IMR-90 (cell line): ENCODE results near the gene ZNF282. TPM values are rescaled to one million over a fixed set of nuclear protein-coding genes. Genes with fewer than 3 reads are reported as not detected.

Experiments used
- ATAC-seq: fragments of 200-7000 bp; cut with Tn5 transposase; 2 replicates; pipeline ENCODE4 v1.9.1; 2020; ENCODE audit warnings: low read depth, mild to moderate bottlenecking, moderate library complexity
- BruUV-seq: library from RNA; stranded (reverse); fragments of 400-500 nt; replicated peaks from 2 replicates; lab custom pipeline; 2021; lab: Mats Ljungman, UMichigan
- CTCF ChIA-PET: fragments of 300-600 bp; formaldehyde crosslinking; extraction: SDS; loops from one replicate; lab custom pipeline; 2021; ENCODE audit warnings: antibody characterized with exemption; lab: Yijun Ruan, JAX
- POLR2A ChIA-PET: fragments of 300-600 bp; sonication (Branson Sonifier 250); formaldehyde crosslinking; loops from one replicate; lab custom pipeline; 2022; ENCODE audit warnings: antibody characterized with exemption; ENCODE audit not compliant: unreplicated experiment; lab: Charles Lee
- DNase-seq: peaks from one replicate; pipeline ENCODE4 v3.0.0; 2013
- H2AFZ ChIP-seq: replicated peaks from 2 replicates; pipeline ENCODE3; 2013; ENCODE audit warnings: low read length, mild to moderate bottlenecking; ENCODE audit not compliant: poor library complexity
- H2AK5ac ChIP-seq: 2 replicates; pipeline ENCODE4 v1.6.1; 2013; ENCODE audit warnings: low read depth, low read length, inconsistent platforms
- H2AK9ac ChIP-seq: replicated peaks from 2 replicates; pipeline ENCODE3; 2013; ENCODE audit warnings: mild to moderate bottlenecking, low read depth, low read length, moderate library complexity; ENCODE audit not compliant: poor library complexity
- H2BK120ac ChIP-seq: 2 replicates; pipeline ENCODE4 v1.6.1; 2013; ENCODE audit warnings: low read depth, low read length, inconsistent platforms
- H2BK15ac ChIP-seq: 3 replicates; pipeline ENCODE4 v1.6.1; 2013; ENCODE audit warnings: low read depth, low read length, inconsistent platforms
- H2BK20ac ChIP-seq: 2 replicates; pipeline ENCODE4 v1.6.1; 2013; ENCODE audit warnings: low read depth, mild to moderate bottlenecking, inconsistent platforms, low read length, moderate library complexity
- H2BK5ac ChIP-seq: 2 replicates; pipeline ENCODE4 v1.6.1; 2013; ENCODE audit warnings: mild to moderate bottlenecking, low read depth, low read length, inconsistent platforms; ENCODE audit not compliant: poor library complexity, severe bottlenecking
- H3K14ac ChIP-seq: replicated peaks from 2 replicates; pipeline ENCODE4 v1.6.1; 2013; ENCODE audit warnings: low read depth, low read length, inconsistent platforms
- H3K18ac ChIP-seq: 2 replicates; pipeline ENCODE4 v1.6.1; 2013; ENCODE audit warnings: low read depth, low read length, control low read depth
- H3K23ac ChIP-seq: 2 replicates; pipeline ENCODE4 v1.6.1; 2013; ENCODE audit warnings: low read depth, low read length, inconsistent platforms
- H3K27ac ChIP-seq: 2 replicates; pipeline ENCODE4 v1.5.1; 2013; ENCODE audit warnings: mild to moderate bottlenecking, control low read depth, low read length; ENCODE audit not compliant: insufficient read depth
- H3K27me3 ChIP-seq: 2 replicates; pipeline ENCODE4 v1.6.1; 2013; ENCODE audit warnings: low read length; ENCODE audit not compliant: control insufficient read depth, insufficient read depth
- H3K36me3 ChIP-seq: 2 replicates; pipeline ENCODE4 v1.6.1; 2013; ENCODE audit warnings: low read length, mixed read lengths; ENCODE audit not compliant: control insufficient read depth, insufficient read depth
- H3K4ac ChIP-seq: 2 replicates; pipeline ENCODE4 v1.6.1; 2013; ENCODE audit warnings: low read depth, low read length, inconsistent platforms
- H3K4me1 ChIP-seq: 2 replicates; pipeline ENCODE4 v1.6.1; 2013; ENCODE audit warnings: low read length, mixed read lengths; ENCODE audit not compliant: control insufficient read depth, insufficient read depth
- H3K4me2 ChIP-seq: 2 replicates; pipeline ENCODE4 v1.6.1; 2013; ENCODE audit warnings: low read depth, mild to moderate bottlenecking, control low read depth, low read length, moderate library complexity
- H3K4me3 ChIP-seq: 2 replicates; pipeline ENCODE4 v1.5.1; 2013; ENCODE audit warnings: low read depth, mild to moderate bottlenecking, control low read depth, low read length, moderate library complexity; ENCODE audit not compliant: insufficient read depth
- H3K56ac ChIP-seq: 2 replicates; pipeline ENCODE4 v1.6.1; 2013; ENCODE audit warnings: low read length, inconsistent platforms; ENCODE audit not compliant: insufficient read depth; ENCODE audit errors: extremely low read depth
- H3K79me1 ChIP-seq, 2 experiments: 2 replicates each; pipeline ENCODE4 v1.6.1; 2013; ENCODE audit warnings: low read length in 2 of 2, inconsistent platforms in 1 of 2, low read depth in 1 of 2
- H3K9ac ChIP-seq: 2 replicates; pipeline ENCODE4 v1.6.1; 2013; ENCODE audit warnings: low read depth, low read length, control low read depth
- H3K9me1 ChIP-seq: 2 replicates; pipeline ENCODE4 v1.6.1; 2013; ENCODE audit warnings: low read length, inconsistent platforms; ENCODE audit not compliant: insufficient read depth
- H3K9me3 ChIP-seq: 2 replicates; pipeline ENCODE4 v1.6.1; 2013; ENCODE audit warnings: low read length; ENCODE audit not compliant: control insufficient read depth, insufficient read depth
- H4K20me1 ChIP-seq: 2 replicates; pipeline ENCODE4 v1.6.1; 2013; ENCODE audit warnings: low read length, inconsistent platforms; ENCODE audit not compliant: insufficient read depth
- H4K5ac ChIP-seq: 2 replicates; pipeline ENCODE4 v1.6.1; 2013; ENCODE audit warnings: mild to moderate bottlenecking, low read depth, low read length, control low read depth
- H4K8ac ChIP-seq, 2 experiments: 2 replicates each; pipeline ENCODE4 v1.6.1; 2013; ENCODE audit warnings: low read depth in 2 of 2, low read length in 2 of 2, control low read depth in 1 of 2, inconsistent platforms in 1 of 2
- H4K91ac ChIP-seq: 2 replicates; pipeline ENCODE4 v1.6.1; 2013; ENCODE audit warnings: low read depth, low read length, inconsistent platforms; ENCODE audit not compliant: insufficient read depth
- FOS ChIP-seq: fragments of 150-350 bp; IDR thresholded peaks from 2 replicates; pipeline ENCODE4 v1.6.1; 2016; ENCODE audit warnings: low read depth, low read length
- MAZ ChIP-seq: IDR thresholded peaks from 2 replicates; pipeline ENCODE4 v1.6.1; 2012; ENCODE audit warnings: low read depth, mild to moderate bottlenecking, low read length, improper control_type of control experiment, moderate library complexity, borderline replicate concordance
- POLR2A ChIP-seq: IDR thresholded peaks from 2 replicates; pipeline ENCODE4 v1.6.1; 2012; ENCODE audit warnings: mild to moderate bottlenecking, low read depth, low read length
- RFX5 ChIP-seq: IDR thresholded peaks from 2 replicates; pipeline ENCODE4 v1.8.0; 2012; ENCODE audit warnings: low read depth, mild to moderate bottlenecking, low read length, moderate library complexity
- SMC3 ChIP-seq: fragments of 150-350 bp; IDR thresholded peaks from 2 replicates; pipeline ENCODE4 v1.6.1; 2016; ENCODE audit warnings: low read depth, mild to moderate bottlenecking, antibody characterized with exemption, low read length, moderate library complexity
- WGBS, 2 experiments: methylation state at CpG; one replicate each; pipeline versions ENCODE4 v1.1.5 to v1.1.7; 2013; ENCODE audit warnings: missing lambda C conversion rate in 2 of 2; ENCODE audit not compliant: insufficient read length in 1 of 2; ENCODE audit errors: extremely low coverage in 2 of 2; 5-methylcytosine and 5-hydroxymethylcytosine counted together
- dilution Hi-C: fragments of 300-500 bp; cut with HindIII; formaldehyde crosslinking; loops from one replicate; pipeline ENCODE4 v1.14.3; 2018; ENCODE audit warnings: low sequenced_read_pairs; ENCODE audit not compliant: unreplicated experiment
- in situ Hi-C: fragments of 300-500 bp; cut with MboI; formaldehyde crosslinking; loops from 3 replicates; pipeline ENCODE4 v1.14.3; 2019; ENCODE audit warnings: low sequenced_read_pairs, inconsistent platforms, mixed read lengths
- intact Hi-C: fragments of 100-400 bp; cut with micrococcal nuclease; formaldehyde crosslinking; loops from 2 replicates; pipeline ENCODE4 v1.10.0; 2022
- polyA plus RNA-seq, 3 experiments: library from polyadenylated mRNA; depleted of rRNA; stranded (reverse); fragments of >200 nt; gene quantifications; 2 replicates each; pipeline ENCODE4 v1.2.3, GENCODE V29; 2012; ENCODE audit warnings: low replicate concordance in 1 of 3
- total RNA-seq: library from RNA; depleted of rRNA; stranded (reverse); fragments of >200 nt; gene quantifications from 2 replicates; pipeline ENCODE4 v1.2.3, GENCODE V29; 2012

ZNF282 gene
- total and polyA plus RNA-seq, 2 of the 4 experiments (the other 2 are of a cell fraction): 7.2 to 11.9 TPM

DNA sequence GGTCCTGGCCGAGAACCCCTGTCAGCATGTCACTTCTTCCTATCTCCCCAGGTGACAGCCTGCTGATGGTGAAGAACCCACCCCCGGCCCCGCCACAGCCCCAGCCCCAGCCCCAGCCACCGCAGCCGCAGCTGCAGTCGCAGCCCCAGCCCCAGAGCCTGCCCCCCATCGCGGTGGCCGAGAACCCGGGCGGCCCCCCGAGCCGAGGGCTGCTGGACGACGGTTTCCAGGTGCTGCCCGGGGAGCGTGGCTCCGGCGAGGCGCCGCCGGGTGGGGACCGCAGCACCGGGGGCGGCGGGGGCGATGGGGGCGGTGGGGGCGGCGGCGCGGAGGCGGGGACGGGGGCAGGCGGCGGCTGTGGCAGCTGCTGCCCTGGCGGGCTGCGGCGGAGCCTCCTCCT lies 28.4 kb downstream of the ZNF282 start:
- in situ Hi-C loops: no loop called here

More for the DNA sequence above, 28.4 kb downstream of the ZNF282 start:
- no peak overlapping the region for H2AFZ ChIP-seq
- no peak overlapping the region for H3K18ac ChIP-seq
- no peak overlapping the region for H3K14ac ChIP-seq
- H2BK15ac ChIP-seq: no peak overlapping the region
- no peak overlapping the region for H3K4ac ChIP-seq
- no peak overlapping the region for H3K9ac ChIP-seq
- DNase-seq (no peak), ATAC-seq (no peak)
- H3K27ac ChIP-seq: no peak overlapping the region
- H3K4me2 ChIP-seq: no peak overlapping the region
- H3K36me3 ChIP-seq: peaks cover 39% of the 10 kb centered on the region
- H2AK9ac ChIP-seq: no peak overlapping the region
- TF ChIP-seq SMC3 (no peak), POLR2A (no peak), FOS (no peak), MAZ (no peak), RFX5 (no peak)
- no peak overlapping the region for H3K4me3 ChIP-seq
- H3K79me1 ChIP-seq: peaks cover 0 to 7% of the 10 kb centered on the region in 2 experiments; a peak in 1 of 4 replicates
- no peak overlapping the region for H2AK5ac ChIP-seq
- H3K9me1 ChIP-seq: no peaks in the 10 kb centered on the region; the same call in 1 of the 2 replicates
- dilution Hi-C loops: no loop called here
- no peaks in the 10 kb centered on the region for H3K27me3 ChIP-seq
- H4K20me1 ChIP-seq: no peaks in the 10 kb centered on the region
- H3K9me3 ChIP-seq: no peaks in the 10 kb centered on the region
- intact Hi-C loops: no loop called here
- POLR2A ChIA-PET: no interaction called here
- no peak overlapping the region for H2BK120ac ChIP-seq
- H4K5ac ChIP-seq: no peak overlapping the region
- H2BK20ac ChIP-seq: no peak overlapping the region
- no peak overlapping the region for H3K23ac ChIP-seq
- H2BK5ac ChIP-seq: no peak overlapping the region
- H3K4me1 ChIP-seq: peaks cover 3% of the 10 kb centered on the region
- no peak overlapping the region for H4K91ac ChIP-seq
- CTCF ChIA-PET: no interaction called here
- WGBS, 2 experiments: 100% methylated on average over 5 of the region's 39 CpGs; no CpG with 5 or more reads in 1 of the 2 experiments
- H3K56ac ChIP-seq: no peak overlapping the region
- no peak overlapping the region for H4K8ac ChIP-seq
- no TSS peak for BruUV-seq
